Smooth muscle cell (in vitro differentiated cells): ENCODE results near the gene PDE1C. TPM values are rescaled to one million over a fixed set of nuclear protein-coding genes. Genes with fewer than 3 reads are reported as not detected.

Source experiments
- DNase-seq: peaks from one replicate; lab custom pipeline; 2025; ENCODE audit not compliant: unreplicated experiment; lab: John Stamatoyannopoulos, UW
- H2AFZ ChIP-seq: fragments of 200-600 bp; sonication (generic); 2 replicates; pipeline ENCODE4 v1.6.0; 2016; ENCODE audit warnings: antibody characterized with exemption, low read depth, mild to moderate bottlenecking
- H3F3A ChIP-seq: fragments of 200-600 bp; sonication (generic); 2 replicates; pipeline ENCODE4 v1.6.0; 2017; ENCODE audit warnings: antibody characterized with exemption, low read depth
- H3K27ac ChIP-seq: fragments of 200-600 bp; sonication (generic); 2 replicates; pipeline ENCODE4 v1.5.1; 2016; ENCODE audit warnings: low read depth, mild to moderate bottlenecking
- H3K27me3 ChIP-seq: fragments of 200-600 bp; sonication (generic); 2 replicates; pipeline ENCODE4 v1.6.1; 2016; ENCODE audit warnings: low read depth, mild to moderate bottlenecking
- H3K36me3 ChIP-seq: fragments of 200-600 bp; sonication (generic); 2 replicates; pipeline ENCODE4 v1.5.1; 2016; ENCODE audit warnings: low read depth
- H3K4me1 ChIP-seq: fragments of 200-600 bp; sonication (generic); 2 replicates; pipeline ENCODE4 v1.5.1; 2016; ENCODE audit warnings: low read depth
- H3K4me2 ChIP-seq: fragments of 200-600 bp; sonication (generic); 2 replicates; pipeline ENCODE4 v1.6.0; 2016; ENCODE audit warnings: mild to moderate bottlenecking
- H3K4me3 ChIP-seq: fragments of 200-600 bp; sonication (generic); 2 replicates; pipeline ENCODE4 v1.5.1; 2016; ENCODE audit warnings: mild to moderate bottlenecking
- H3K79me2 ChIP-seq: fragments of 200-600 bp; sonication (generic); 2 replicates; pipeline ENCODE4 v1.6.0; 2016; ENCODE audit warnings: low read depth, mild to moderate bottlenecking
- H3K9ac ChIP-seq: fragments of 200-600 bp; sonication (generic); 2 replicates; pipeline ENCODE4 v1.6.0; 2016; ENCODE audit warnings: low read depth
- H3K9me3 ChIP-seq: fragments of 200-600 bp; sonication (generic); replicated peaks from 2 replicates; pipeline ENCODE4 v1.5.1; 2016; ENCODE audit warnings: low read depth
- H4K20me1 ChIP-seq: fragments of 200-600 bp; sonication (generic); 2 replicates; pipeline ENCODE4 v1.6.0; 2016; ENCODE audit warnings: low read depth
- CTCF ChIP-seq: fragments of 200-600 bp; sonication (generic); IDR thresholded peaks from 2 replicates; pipeline ENCODE4 v1.5.1; 2017; ENCODE audit warnings: borderline replicate concordance, mild to moderate bottlenecking, antibody characterized with exemption; ENCODE audit not compliant: insufficient read depth, poor library complexity, severe bottlenecking
- WGBS: methylation state at CpG from one replicate; pipeline ENCODE4 v1.1.7; 2016; ENCODE audit warnings: low lambda C conversion rate; 5-methylcytosine and 5-hydroxymethylcytosine counted together
- polyA plus RNA-seq: library from polyadenylated mRNA; unstranded; fragments of >200 nt; fragmentation: Nextera tagmentation; extraction: Ambion mirVana; gene quantifications from 2 replicates; pipeline ENCODE4 v1.2.1, GENCODE V29; 2016
- total RNA-seq: library from RNA; depleted of rRNA; stranded (reverse); fragments of >200 nt; gene quantifications from 2 replicates; pipeline ENCODE4 v1.2.3, GENCODE V29; 2014

The PDE1C gene
- total and polyA plus RNA-seq, 2 experiments from 2014 or later: 1.2 to 6.9 TPM

GRCh38 chr7:31855530-31855929, 214.7 kb downstream of the PDE1C start:
- no peak for TF ChIP-seq CTCF
- H3K4me3 ChIP-seq: no peak overlapping the region
- no peaks in the 10 kb centered on the region for H3K79me2 ChIP-seq
- no peaks in the 10 kb centered on the region for H3K36me3 ChIP-seq
- no peak overlapping the region for H3K9ac ChIP-seq
- H3K4me2 ChIP-seq: no peak overlapping the region
- 67% methylated on average over 1 of the region's 1 CpG for WGBS
- H3F3A ChIP-seq: no peaks in the 10 kb centered on the region
- H3K27me3 ChIP-seq: no peaks in the 10 kb centered on the region
- no peaks in the 10 kb centered on the region for H3K9me3 ChIP-seq
- H4K20me1 ChIP-seq: no peaks in the 10 kb centered on the region
- H3K27ac ChIP-seq: no peak overlapping the region
- H3K4me1 ChIP-seq: peaks cover 3% of the 10 kb centered on the region
- no peak for DNase-seq
- H2AFZ ChIP-seq: no peak overlapping the region

- Histone ChIP-seq H4K20me1 (no peaks in the 10 kb centered on the region), H3K4me3 (no peak overlapping the region), H3F3A (no peaks in the 10 kb centered on the region), H3K4me2 (no peak overlapping the region), H3K4me1 (peaks cover 3% of the 10 kb centered on the region), H3K27me3 (no peaks in the 10 kb centered on the region), H2AFZ (no peak overlapping the region), H3K79me2 (no peaks in the 10 kb centered on the region), H3K9me3 (no peaks in the 10 kb centered on the region), H3K27ac (no peak overlapping the region), H3K9ac (no peak overlapping the region), H3K36me3 (no peaks in the 10 kb centered on the region)
- WGBS: 86% methylated on average over 5 of the region's 5 CpGs
- no peak for TF ChIP-seq CTCF
- no peak for DNase-seq
Measured at GRCh38 chr7:31853380-31853779, 216.8 kb downstream of the PDE1C start.

- Histone ChIP-seq H3K36me3 (no peaks in the 10 kb centered on the region), H4K20me1 (no peaks in the 10 kb centered on the region), H2AFZ (no peak overlapping the region), H3K27ac (no peak overlapping the region), H3K4me2 (no peak overlapping the region), H3K27me3 (no peaks in the 10 kb centered on the region), H3K9ac (no peak overlapping the region), H3K4me1 (peaks cover 3% of the 10 kb centered on the region), H3K4me3 (no peak overlapping the region), H3K79me2 (no peaks in the 10 kb centered on the region), H3F3A (no peaks in the 10 kb centered on the region), H3K9me3 (no peaks in the 10 kb centered on the region)
- no peak for DNase-seq
- WGBS: 98% methylated on average over 2 of the region's 2 CpGs
- TF ChIP-seq CTCF: no peak
Measured at GRCh38 chr7:31852462-31852861, 217.7 kb downstream of the PDE1C start.

- Histone ChIP-seq H3K36me3 (no peaks in the 10 kb centered on the region), H3K4me2 (no peak overlapping the region), H4K20me1 (no peaks in the 10 kb centered on the region), H3F3A (no peaks in the 10 kb centered on the region), H3K27ac (no peak overlapping the region), H3K79me2 (no peaks in the 10 kb centered on the region), H3K9me3 (no peaks in the 10 kb centered on the region), H3K4me1 (peaks cover 3% of the 10 kb centered on the region), H3K27me3 (no peaks in the 10 kb centered on the region), H3K9ac (no peak overlapping the region), H2AFZ (no peak overlapping the region), H3K4me3 (no peak overlapping the region)
- no peak for TF ChIP-seq CTCF
- 74% methylated on average over 2 of the region's 2 CpGs for WGBS
- DNase-seq: no peak
Measured at GRCh38 chr7:31851119-31851518, 219.1 kb downstream of the PDE1C start.
